PC-3 (cell line): ENCODE measurements around the gene ANKHD1.

Source experiments
- CTCF ChIP-seq: fragments of 300-600 bp; sonication (generic); conservative IDR thresholded peaks from 2 replicates; pipeline ENCODE4 v1.5.1; 2017; ENCODE audit warnings: antibody characterized with exemption, low read depth, mild to moderate bottlenecking, low read length
- EZH2 ChIP-seq: fragments of 300-600 bp; sonication (generic); IDR thresholded peaks from one replicate; pipeline ENCODE4 v1.6.1; 2017; ENCODE audit warnings: antibody characterized with exemption, mild to moderate bottlenecking, low read length; ENCODE audit not compliant: unreplicated experiment

- TF ChIP-seq CTCF (no peak), EZH2 (no peak)
Observed at GRCh38 chr5:140545606-140546005, 144.0 kb downstream of the ANKHD1 start.
